HG03520 (cell line): ENCODE data around the gene SCD5.
A peak's percentile ranks its signal among the peaks of the same experiment; 100 is the strongest.
"Not testable (repeated sequence)": the region's sequence is repeated elsewhere in the genome, so short reads cannot be mapped to it uniquely, and the experiment has no call there.

Experiments
- ATAC-seq: cut with Tn5 transposase; IDR thresholded peaks from one replicate; pipeline ENCODE4 v1.9.1; 2021; ENCODE audit warnings: mild to moderate bottlenecking, moderate library complexity; ENCODE audit not compliant: unreplicated experiment

The SCD5 gene

DNA sequence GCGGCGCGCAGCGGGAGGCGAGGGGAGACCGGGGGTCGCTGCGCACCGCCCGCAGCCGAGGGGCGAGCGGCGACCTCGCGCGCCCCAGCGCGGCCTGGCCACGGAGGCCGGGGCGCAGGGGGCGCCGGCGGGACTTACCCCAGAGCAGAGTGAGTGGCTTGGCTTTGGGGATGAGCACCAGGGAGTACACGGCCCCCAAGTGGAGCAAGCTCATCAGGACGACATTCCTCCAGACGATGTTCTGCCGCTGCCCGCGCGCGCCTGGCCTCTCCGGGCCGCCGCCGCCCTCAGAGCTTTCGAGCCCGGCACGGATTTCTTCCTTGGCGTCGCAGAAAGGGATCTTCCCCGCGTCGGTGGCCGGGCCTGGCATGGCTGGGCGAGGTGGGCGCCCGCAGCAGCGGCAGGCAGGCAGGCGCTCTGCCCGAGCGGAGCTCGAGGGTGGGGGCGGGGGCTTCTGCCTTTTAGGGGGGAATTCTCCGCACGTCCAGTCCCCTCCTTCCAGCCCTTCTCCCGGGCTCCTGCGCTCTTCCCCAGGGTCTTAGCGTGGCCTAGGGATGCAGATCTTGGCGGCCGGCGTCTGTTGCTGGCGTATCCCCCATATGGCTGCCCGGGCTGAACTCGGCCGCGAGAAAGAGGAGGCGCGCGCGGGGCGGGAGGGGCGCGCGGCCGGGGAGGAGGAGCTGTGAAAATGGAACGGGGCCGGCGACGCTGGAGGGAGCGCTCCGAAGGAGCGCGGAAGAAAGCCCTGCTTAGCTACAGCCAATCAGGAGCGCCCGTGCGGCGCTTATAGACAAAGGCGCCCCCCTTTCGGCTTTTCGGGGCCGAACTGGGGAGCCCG, at the start of gene SCD5:
Gene SCD5, minus strand, starts transcription at position 629 of the 838 bp plus-strand sequence. Its CDS starts 259 bp downstream, at position 370.
- ATAC-seq, result peak; percentile 89

DNA sequence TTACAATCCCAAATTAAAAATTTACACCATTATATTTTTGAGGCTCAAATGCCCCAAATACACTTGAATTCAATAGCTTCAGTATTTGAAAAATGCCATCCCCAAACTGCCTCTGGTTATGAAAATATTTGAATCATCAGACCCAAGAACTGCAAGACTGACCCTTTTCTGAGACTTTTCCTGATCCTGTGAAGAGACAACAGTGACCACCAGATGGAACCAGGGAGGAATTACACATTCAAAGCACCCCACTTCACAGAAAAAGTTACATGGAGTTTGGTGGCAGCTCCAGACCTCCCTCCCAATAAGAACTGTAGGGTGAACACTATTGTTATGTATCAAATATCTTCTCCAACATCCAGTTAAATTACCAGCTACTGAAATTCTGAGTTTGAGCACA, 44.0 kb upstream of the SCD5 start:
- no peak for ATAC-seq

DNA sequence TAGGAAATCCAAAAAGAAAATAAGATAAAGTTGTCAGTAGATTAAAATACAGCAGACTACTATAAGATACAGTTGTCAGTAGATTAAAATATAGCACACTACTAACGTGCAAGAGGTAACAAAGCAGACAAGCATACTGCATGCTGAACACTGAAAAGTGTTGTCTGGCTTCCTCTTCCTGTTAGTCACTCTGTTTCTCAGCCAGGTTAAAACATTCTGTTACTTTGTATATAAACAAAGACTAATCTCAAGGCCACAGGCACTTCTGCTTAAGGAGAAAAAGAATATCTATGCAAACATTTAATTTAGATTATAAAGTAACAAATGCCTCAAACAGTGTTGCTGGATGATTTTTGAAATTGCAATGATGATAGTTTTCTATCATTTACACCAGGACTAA, 41.0 kb upstream of the SCD5 start:
- no peak for ATAC-seq

DNA sequence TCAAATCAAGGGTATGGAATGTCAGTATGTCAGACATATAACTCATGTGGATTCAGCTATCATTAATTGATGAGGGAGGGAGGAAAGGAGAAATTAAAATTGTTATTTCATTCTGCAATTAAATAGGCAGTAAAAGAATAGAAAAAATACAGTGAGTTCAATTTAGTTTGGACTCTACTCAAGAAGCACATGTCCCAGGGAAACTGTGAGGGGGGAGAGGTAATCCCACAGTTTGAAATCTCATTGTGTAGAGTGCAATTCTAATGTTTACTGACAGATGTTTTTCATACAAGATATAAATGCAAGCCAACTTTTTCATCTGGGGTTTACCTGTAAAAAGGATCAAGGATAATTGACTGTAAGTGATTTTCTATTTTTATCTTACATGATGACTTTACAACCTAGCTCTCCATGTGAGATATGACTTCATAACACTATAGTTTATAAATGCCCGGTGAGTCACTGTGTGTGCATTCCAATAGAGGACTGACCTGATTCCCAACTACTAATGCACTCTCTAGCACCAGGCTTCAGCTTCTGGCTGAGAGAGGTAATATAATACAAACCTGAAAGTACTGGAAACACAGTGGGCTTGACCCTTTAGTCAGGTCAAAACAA, 35.2 kb upstream of the SCD5 start:
- ATAC-seq, result no peak

DNA sequence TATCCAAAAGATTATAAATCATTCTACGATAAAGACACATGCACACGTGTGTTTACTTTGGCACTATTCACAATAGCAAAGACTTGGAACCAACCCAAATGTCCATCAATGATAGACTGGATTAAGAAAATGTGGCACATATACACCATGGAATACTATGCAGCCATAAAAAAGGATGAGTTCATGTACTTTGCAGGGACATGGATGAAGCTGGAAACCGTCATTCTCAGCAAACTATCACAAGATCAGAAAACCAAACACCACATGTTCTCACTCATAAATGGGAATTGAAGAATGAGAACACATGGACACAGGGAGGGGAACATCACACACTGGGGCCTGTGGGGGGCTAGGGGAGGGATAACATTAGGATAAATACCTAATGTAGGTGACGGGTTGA, 34.5 kb upstream of the SCD5 start:
- ATAC-seq, result not testable (repeated sequence)

DNA sequence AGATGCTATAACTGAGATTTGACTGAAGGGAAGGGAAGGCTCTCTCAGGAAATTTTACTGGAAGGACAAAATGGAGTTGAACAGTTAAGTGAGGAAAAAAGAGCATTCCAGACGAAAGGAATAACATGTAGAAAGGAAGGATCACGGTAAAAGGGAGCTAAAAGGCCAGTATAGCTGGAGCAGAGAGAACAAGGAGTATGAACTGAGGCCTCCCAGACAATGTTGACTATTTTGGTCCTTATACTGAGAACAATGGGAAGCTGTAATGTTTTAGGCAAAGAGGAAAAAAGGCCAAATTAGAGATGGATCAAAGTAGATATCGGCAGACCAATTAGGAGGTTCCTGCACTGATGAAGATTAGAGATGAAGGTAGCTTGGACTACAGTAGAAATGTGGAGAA, 26.8 kb upstream of the SCD5 start:
- no peak for ATAC-seq

DNA sequence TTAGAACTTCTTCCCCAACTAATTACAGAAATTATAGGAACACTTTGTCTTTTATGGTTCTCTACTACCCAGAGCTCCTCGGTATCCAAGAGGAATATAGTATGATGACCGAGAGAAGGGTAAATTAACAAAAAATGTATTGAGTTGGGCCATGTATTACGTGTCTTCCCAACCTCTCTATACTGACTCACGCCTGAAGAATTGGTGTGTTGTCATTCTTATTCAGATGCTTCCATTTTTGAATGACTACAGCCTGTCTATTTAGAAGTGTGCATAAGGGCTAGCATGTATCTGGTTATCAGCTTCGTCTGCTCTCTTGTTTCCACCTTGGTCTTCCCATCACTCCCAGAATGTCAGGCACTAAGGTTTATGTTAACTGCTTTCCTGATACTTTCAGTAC, 24.5 kb upstream of the SCD5 start:
- ATAC-seq, result no peak

DNA sequence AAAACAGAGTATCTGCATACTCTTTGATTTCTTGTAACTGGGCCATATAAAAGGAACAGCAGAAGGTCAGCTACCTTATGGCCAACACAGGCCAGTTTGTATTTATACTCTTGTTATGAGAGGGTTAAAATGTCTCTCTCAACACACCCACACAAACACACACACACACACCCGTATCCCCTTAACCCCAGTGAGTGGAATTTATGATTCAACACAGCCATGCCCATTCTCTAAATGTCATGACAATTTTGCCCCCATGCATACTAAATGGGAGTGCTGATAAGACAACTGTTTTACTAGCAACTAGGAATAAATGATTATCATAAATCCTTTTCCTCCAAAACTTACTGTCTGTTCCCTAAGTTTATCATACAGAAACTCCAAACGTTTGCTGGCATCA, 22.1 kb upstream of the SCD5 start:
- ATAC-seq, result no peak

DNA sequence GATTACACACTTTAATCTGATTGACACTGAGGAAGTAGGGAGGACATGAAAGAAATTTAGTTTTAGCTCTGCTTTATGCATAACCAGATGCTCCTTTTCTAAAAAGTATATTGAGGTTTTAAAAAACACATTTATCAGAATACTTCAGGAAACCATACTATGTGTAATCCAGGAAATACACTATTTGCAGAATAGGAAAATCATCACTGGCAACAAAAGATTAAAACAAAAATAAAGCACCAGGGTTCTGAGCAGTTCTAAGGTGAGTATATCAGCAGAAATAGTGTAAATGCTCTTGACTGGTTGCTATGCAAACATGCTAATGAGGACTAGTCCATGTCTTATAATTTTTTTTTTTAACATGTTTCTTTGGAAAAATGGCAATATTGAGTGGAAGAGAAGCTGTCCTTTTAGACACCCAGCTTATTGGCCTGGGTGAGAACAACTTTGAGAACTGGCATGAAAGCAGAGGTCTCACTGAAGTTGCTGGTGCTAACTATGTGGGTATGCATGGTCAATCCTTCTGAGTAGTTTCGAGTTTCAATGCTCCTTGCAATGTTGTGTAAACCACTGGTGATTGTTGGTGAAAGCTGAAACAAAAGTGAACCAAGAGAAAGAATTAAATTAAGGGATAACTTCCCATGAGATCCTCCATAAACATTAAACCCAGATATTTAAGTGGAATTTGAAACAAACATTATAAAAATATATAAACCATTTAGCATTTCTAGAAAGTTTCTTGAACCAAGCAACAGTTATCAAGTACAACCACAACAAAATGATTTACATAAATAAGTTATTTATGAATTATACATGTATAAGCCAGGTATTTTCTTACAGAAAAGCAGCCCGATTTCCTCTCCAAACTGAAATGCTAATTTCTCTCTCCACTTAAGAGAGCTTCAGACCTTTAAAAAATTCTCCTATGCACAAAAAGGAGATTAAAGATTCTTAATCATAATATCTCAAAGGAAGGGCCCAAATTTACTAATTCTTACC, 20.4 kb upstream of the SCD5 start:
- no peak for ATAC-seq

DNA sequence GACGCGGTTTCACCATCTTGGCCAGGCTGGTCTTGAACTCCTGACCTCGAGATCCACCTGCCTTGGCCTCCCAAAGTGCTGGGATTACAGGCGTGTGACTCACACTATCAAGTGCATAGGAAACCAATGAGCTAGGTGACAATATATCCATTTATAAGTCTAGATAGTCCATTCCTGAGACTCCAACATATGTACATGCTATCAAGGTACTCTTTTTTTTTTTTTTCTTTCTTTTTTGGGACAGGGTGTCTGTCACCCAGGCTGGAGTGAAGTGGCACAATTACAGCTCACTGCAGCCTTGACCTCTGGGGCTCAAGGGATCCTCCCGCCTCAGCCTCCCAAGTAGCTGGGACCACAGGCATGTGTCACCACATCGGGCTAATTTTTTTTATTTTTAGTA, 18.3 kb upstream of the SCD5 start:
- ATAC-seq, result not testable (repeated sequence)

DNA sequence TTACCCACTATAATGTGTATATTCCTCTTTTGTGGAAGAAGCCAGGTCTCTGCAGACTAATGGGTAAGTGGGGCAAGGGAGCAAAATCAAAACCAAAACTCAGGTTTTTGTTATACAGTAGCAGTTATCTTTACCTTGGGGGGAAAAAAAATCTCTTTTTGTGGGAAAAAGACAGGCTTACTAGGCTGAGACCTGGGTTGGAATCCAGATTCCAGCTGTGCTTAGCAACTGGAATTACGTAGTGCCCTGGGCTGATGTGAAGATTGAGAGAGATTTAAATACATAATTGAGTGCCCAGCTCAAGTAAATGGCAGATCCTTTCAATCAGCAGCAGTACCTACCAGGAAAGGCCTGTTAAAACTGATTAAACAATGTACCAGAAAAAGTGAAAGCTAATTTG, 15.4 kb upstream of the SCD5 start:
- ATAC-seq, result no peak

DNA sequence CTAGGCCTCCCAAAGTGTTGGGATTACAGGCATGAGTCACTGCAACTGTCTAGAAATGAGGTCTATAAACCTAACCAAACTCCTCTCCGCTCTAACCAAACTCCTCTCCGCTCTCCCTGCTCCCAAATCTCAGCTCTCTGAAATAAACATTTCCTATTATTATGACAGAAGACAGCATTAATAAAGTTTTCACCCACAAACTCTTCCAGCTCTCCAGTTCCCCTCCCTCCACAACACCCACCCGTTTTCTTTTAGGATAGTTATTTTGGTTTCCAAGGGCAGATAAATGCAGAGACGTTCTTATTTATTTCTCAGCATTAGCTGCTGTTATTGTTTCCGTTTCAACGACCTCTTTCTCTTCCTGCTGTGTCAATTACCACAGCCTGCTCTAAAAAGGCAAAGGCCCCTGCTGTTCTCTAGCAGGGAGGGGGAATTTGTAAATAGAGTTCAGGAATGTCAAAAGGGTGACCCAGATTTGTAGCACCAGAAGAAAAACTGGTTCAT, 13.3 kb upstream of the SCD5 start:
- no peak for ATAC-seq

DNA sequence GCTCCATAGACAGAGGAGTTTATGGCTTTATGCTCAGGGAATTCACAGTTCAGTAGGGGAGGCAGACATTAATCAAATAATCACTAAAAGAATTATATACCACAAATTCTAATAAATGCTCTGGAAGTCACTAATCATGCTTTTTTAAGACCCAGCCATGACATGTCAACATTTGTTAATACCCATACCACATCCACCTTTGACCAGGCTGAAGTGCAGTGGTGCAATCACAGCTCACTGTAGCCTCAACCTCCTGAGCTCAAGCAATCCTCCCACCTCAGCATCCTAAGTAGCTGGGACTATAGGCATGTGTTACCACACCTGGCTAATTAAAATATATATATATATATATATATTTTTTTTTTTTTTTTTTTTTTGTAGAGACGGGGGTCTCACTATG, 12.8 kb upstream of the SCD5 start:
- ATAC-seq, result no peak

DNA sequence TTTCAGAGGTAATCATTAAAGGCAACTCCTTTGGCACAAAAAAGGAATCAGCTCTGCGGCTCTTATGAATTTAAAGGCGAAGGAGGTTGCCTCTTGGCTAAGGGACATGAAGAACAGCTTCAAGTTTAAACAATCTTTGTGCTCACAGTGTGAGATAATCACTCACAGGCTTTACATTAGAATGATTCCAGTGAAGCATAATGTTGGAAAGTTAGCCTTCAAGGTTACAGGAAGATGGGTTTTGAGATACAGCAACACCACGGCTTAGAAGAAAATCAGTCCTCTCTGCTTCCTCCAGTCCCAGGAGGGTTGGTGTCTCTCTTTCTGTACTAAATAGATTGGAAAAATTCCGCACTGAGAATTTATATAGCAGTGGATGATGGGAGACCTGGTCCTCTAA, 11.6 kb upstream of the SCD5 start:
- no peak for ATAC-seq

DNA sequence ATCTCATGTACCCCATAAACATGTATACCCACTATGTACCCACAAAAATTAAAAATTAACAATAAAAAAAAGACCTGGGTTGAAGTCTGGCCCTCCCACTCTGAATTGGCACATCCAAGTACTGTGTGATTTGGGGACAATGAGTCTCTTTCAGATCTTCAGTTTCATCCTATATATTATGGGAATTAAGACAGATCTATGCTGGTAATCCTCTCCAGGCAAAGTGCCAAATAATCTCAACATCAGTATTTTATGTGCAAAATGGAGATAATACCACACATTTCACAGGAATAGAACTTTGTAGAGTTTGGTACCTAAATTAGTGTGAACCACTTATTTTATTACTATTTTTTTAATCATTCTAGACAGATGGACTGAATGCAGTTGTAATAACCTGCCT, 11.0 kb upstream of the SCD5 start:
- no peak for ATAC-seq

DNA sequence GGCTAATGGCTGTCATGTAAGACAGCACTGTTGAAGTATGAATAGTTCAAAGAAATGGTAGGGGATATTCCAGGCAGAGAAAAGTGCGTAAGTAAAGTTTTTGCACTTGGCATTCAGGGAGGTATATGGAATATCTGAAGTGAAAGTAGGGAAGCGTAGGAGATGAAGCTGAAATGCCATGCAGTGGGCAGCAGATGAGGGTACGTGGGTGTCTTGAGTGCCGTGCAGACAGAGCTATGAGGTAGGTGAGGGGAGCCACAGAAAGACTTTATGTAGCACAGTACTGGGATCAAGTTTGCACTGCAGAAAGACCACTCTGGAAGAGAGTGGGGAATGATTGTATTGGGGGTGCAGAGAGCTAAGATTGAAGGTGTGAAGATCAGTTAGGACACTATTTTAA, 5.2 kb upstream of the SCD5 start:
- no peak for ATAC-seq

DNA sequence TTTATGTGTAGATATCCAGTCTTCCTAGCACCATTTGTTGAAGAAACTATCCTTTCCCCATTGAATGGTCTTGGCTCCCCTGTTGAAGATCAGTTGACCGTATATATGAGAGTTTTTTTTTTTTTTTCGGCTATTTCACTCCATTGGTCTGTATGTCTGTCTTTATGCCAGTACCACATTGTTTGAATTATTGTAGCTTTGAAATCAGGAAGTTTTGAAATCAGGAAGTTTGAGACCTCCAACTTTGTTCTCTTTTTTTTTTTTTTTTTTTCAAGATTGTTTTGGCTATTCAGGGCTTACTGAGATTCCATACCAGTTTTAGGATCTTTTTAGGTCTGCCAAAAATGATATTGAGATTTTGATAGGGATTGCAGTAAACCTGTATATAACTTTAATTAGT, 4.3 kb upstream of the SCD5 start:
- ATAC-seq, result no peak

DNA sequence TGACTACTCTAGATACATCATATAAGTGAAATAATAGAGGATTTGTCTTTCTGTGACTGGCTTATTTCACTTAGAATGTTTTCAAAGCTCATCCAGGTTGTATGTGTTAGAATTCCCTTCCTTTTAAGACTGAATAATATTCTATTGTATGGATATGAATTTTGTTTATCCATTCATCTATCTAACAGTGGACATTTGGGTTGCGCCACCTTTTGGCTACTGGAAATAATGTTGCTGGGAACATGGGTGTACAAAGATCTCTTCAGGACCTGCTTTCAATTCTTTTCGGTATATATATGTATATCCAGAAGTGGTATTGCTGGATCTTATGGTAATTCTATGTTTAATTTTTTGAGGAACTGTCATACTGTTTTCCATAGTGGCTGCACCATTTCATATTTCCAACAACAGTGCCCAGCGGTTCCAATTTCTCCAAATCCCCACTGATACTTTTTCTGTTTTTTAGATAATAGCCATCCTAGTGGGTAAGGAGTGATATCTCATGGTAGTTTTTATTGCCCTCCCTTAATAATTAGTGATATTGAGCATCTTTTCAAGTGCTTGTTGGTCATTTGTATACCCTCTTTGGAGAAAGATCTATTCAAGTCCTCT, 3.4 kb upstream of the SCD5 start:
- ATAC-seq, result no peak

DNA sequence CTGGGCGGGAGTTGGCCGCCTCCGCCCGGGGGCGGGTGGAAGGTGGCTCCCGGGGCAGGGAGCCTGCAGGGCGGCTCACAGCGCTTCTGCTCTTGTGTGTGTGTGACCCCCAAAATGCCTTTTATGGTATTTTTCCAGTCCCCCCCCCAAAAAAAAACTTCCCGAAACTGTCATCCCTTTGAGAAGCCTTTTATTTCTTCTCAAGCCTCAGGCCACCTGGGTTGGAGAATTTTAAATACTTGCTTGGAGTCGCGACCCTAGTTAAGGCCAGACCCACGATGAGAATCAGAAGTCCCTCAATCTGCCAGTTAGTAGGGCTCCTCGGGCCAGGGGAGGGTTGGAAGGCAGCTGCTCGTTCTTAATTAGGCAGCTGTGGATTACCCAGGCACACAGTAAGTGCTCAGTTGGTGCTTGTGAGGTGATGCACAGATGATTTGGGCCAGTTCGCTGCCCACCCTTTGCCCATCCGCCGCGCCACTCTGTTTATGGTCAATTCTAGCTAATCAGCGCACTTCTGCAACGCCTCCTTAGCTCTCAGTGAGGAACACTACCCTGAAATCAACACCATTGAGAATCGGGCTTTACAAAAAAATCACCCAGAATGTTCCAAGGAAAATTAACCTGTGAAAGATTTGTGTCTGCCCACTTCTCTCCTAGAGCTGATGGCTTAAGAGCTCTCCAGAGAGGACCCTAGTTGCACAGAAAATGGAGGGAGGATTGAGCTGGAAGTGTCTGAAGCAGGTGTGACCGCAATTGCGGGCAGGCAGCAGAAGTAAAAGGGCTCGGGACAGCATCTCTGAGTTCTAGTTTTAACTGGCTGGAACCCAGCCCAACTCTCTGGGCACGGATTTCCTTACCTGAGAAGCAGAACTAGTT, 648 bp upstream of the SCD5 start:
- no peak for ATAC-seq
